H1 (cell line): Measurements from ENCODE around the gene GADD45B. TPM values are rescaled to one million over a fixed set of nuclear protein-coding genes. Genes with fewer than 3 reads are reported as not detected.

Experiments used
- CTCF ChIA-PET: fragments of 300-600 bp; sonication (Branson Sonifier 250); formaldehyde crosslinking; loops from one replicate; lab custom pipeline; 2021; ENCODE audit not compliant: partially characterized antibody; lab: Charles Lee
- POLR2A ChIA-PET: fragments of 300-600 bp; sonication (Branson Sonifier 250); formaldehyde crosslinking; loops from one replicate; lab custom pipeline; 2021; ENCODE audit warnings: inconsistent platforms; ENCODE audit not compliant: partially characterized antibody; lab: Charles Lee
- DNase-seq, 2 experiments: peaks; one replicate each; pipeline versions ENCODE4 v3.0.0 to v3.0.0-alpha.2; 2010 to 2022; ENCODE audit warnings: low spot score in 2 of 2, low read depth in 1 of 2, mixed read lengths in 1 of 2
- FAIRE-seq: peaks from 2 replicates; lab custom pipeline; 2011; peaks lifted over from hg19 to GRCh38; lab: Jason Lieb, UNC
- H2AFZ ChIP-seq: 2 replicates; pipeline ENCODE4 v1.8.1; 2012; ENCODE audit warnings: low read length, inconsistent platforms
- H2AK5ac ChIP-seq: 2 replicates; pipeline ENCODE4 v1.6.1; 2013; ENCODE audit warnings: low read depth, low read length
- H2BK120ac ChIP-seq: replicated peaks from 2 replicates; pipeline ENCODE3; 2013; ENCODE audit warnings: low read depth, low read length, inconsistent platforms
- H2BK12ac ChIP-seq: 2 replicates; pipeline ENCODE4 v1.6.1; 2013; ENCODE audit warnings: low read depth, low read length
- H2BK15ac ChIP-seq: 2 replicates; pipeline ENCODE4 v1.6.1; 2013; ENCODE audit warnings: low read length
- H2BK20ac ChIP-seq: 2 replicates; pipeline ENCODE4 v1.6.1; 2013; ENCODE audit warnings: low read length
- H2BK5ac ChIP-seq: 2 replicates; pipeline ENCODE4 v1.6.1; 2013; ENCODE audit warnings: low read depth, low read length
- H3K14ac ChIP-seq: 2 replicates; pipeline ENCODE4 v1.6.1; 2013; ENCODE audit warnings: inconsistent platforms; ENCODE audit not compliant: insufficient read length
- H3K18ac ChIP-seq: 2 replicates; pipeline ENCODE4 v1.6.1; 2013; ENCODE audit warnings: low read length; ENCODE audit errors: extremely low read depth
- H3K23ac ChIP-seq: 2 replicates; pipeline ENCODE4 v1.6.1; 2013; ENCODE audit warnings: inconsistent platforms; ENCODE audit not compliant: insufficient read length
- H3K23me2 ChIP-seq: 2 replicates; pipeline ENCODE4 v1.6.1; 2013; ENCODE audit warnings: low read depth, low read length
- H3K27ac ChIP-seq: 2 replicates; pipeline ENCODE4 v1.6.1; 2011; ENCODE audit warnings: low read depth, low read length, inconsistent platforms
- H3K27me3 ChIP-seq, 4 experiments: replicated peaks in 1 of 4; 1 replicate in 1 of 4; 2 replicates in 3 of 4; pipeline versions ENCODE4 v1.6.1 to v1.8.1; 2011 to 2013; ENCODE audit warnings: low read length in 3 of 4, mild to moderate bottlenecking in 3 of 4, inconsistent platforms in 2 of 4, mixed read lengths in 2 of 4, moderate library complexity in 1 of 4; ENCODE audit not compliant: control insufficient read depth in 3 of 4, insufficient read depth in 3 of 4; ENCODE audit errors: extremely low read depth in 1 of 4
- H3K36me3 ChIP-seq, 4 experiments: 2 replicates each; pipeline versions ENCODE4 v1.6.1 to v1.8.1; 2011 to 2013; ENCODE audit warnings: mild to moderate bottlenecking in 4 of 4, low read length in 3 of 4, moderate library complexity in 2 of 4, control low read depth in 1 of 4, inconsistent platforms in 1 of 4; ENCODE audit not compliant: insufficient read depth in 4 of 4, control insufficient read depth in 2 of 4
- H3K4ac ChIP-seq: replicated peaks from 2 replicates; pipeline ENCODE3; 2013; ENCODE audit warnings: low read length, low read depth, mixed read lengths, inconsistent platforms; ENCODE audit not compliant: insufficient read length
- H3K4me1 ChIP-seq, 4 experiments: replicated peaks in 1 of 4; 1 replicate in 1 of 4; 2 replicates in 3 of 4; pipeline versions ENCODE4 v1.6.1 to v1.8.1; 2011 to 2013; ENCODE audit warnings: low read length in 3 of 4, inconsistent platforms in 2 of 4, mixed read lengths in 1 of 4; ENCODE audit not compliant: insufficient read depth in 4 of 4, control insufficient read depth in 3 of 4
- H3K4me2 ChIP-seq, 2 experiments: 2 replicates each; pipeline versions ENCODE4 v1.6.1 to v1.8.1; 2011 to 2013; ENCODE audit warnings: low read depth in 2 of 2, low read length in 2 of 2, control low read depth in 1 of 2, inconsistent platforms in 1 of 2, mild to moderate bottlenecking in 1 of 2; ENCODE audit not compliant: insufficient read depth in 1 of 2
- H3K4me3 ChIP-seq, 4 experiments: fragments of 200-600, 300-600 bp in 1 of 4; sonication (generic), shearing (Covaris generic), sonication (Bioruptor Twin) in 1 of 4; 2 replicates each; pipeline versions ENCODE4 v1.5.1 to v1.8.1; 2011 to 2016; ENCODE audit warnings: low read length in 4 of 4, low read depth in 3 of 4, control low read depth in 2 of 4, inconsistent platforms in 2 of 4, mild to moderate bottlenecking in 2 of 4, mixed read lengths in 1 of 4, moderate library complexity in 1 of 4; ENCODE audit not compliant: insufficient read depth in 2 of 4; ENCODE audit errors: extremely low read depth in 1 of 4
- H3K56ac ChIP-seq: replicated peaks from 2 replicates; pipeline ENCODE3; 2013; ENCODE audit warnings: low read depth, mild to moderate bottlenecking, mixed read lengths, low read length, inconsistent platforms; ENCODE audit not compliant: insufficient read length
- H3K79me1 ChIP-seq: 2 replicates; pipeline ENCODE4 v1.6.1; 2013; ENCODE audit warnings: low read depth, low read length, control low read depth
- H3K79me2 ChIP-seq, 2 experiments: 2 replicates each; pipeline versions ENCODE4 v1.6.1 to v1.8.1; 2012 to 2013; ENCODE audit warnings: low read length in 2 of 2, mild to moderate bottlenecking in 2 of 2, inconsistent platforms in 1 of 2; ENCODE audit not compliant: insufficient read depth in 2 of 2, control insufficient read depth in 1 of 2
- H3K9ac ChIP-seq, 4 experiments: replicated peaks in 1 of 4; 1 replicate in 1 of 4; 2 replicates in 3 of 4; pipeline versions ENCODE4 v1.6.1 to v1.8.1; 2011 to 2013; ENCODE audit warnings: low read depth in 3 of 4, low read length in 3 of 4, control low read depth in 2 of 4, mild to moderate bottlenecking in 2 of 4, moderate library complexity in 2 of 4, inconsistent platforms in 1 of 4; ENCODE audit errors: extremely low read depth in 1 of 4
- H3K9me3 ChIP-seq, 2 experiments: 2 replicates each; pipeline versions ENCODE4 v1.6.1 to v1.8.1; 2012 to 2013; ENCODE audit warnings: mild to moderate bottlenecking in 2 of 2, moderate library complexity in 2 of 2, control low read depth in 1 of 2, inconsistent platforms in 1 of 2, low read depth in 1 of 2, low read length in 1 of 2, mixed read lengths in 1 of 2; ENCODE audit not compliant: insufficient read depth in 2 of 2
- H4K20me1 ChIP-seq, 2 experiments: replicated peaks in 1 of 2; 2 replicates each; pipeline versions ENCODE3 to v1.8.1; 2011 to 2013; ENCODE audit warnings: inconsistent platforms in 2 of 2, low read length in 2 of 2, mild to moderate bottlenecking in 1 of 2; ENCODE audit not compliant: insufficient read depth in 2 of 2, control insufficient read depth in 1 of 2
- H4K5ac ChIP-seq: 2 replicates; pipeline ENCODE4 v1.6.1; 2013; ENCODE audit warnings: low read length, low read depth, mixed read lengths, inconsistent platforms; ENCODE audit not compliant: insufficient read length
- H4K8ac ChIP-seq: 2 replicates; pipeline ENCODE4 v1.8.0; 2013; ENCODE audit warnings: mild to moderate bottlenecking, moderate library complexity, low read length, inconsistent platforms; ENCODE audit not compliant: insufficient read depth; ENCODE audit errors: extremely low read depth
- H4K91ac ChIP-seq: replicated peaks from 2 replicates; pipeline ENCODE3; 2013; ENCODE audit warnings: low read length, mixed read lengths, inconsistent platforms; ENCODE audit not compliant: insufficient read length
- ASH2L ChIP-seq: fragments of 200-600, 300-600 bp; sonication (generic); IDR thresholded peaks from one replicate; pipeline ENCODE4 v1.7.1; 2017; ENCODE audit warnings: low read length
- BACH1 ChIP-seq: IDR thresholded peaks from 2 replicates; pipeline ENCODE4 v1.6.1; 2012; ENCODE audit warnings: low read length, improper control_type of control experiment
- CTBP2 ChIP-seq: IDR thresholded peaks from 2 replicates; pipeline ENCODE4 v1.7.0; 2011; ENCODE audit warnings: borderline replicate concordance, mild to moderate bottlenecking, moderate library complexity, mixed read lengths, low read length; ENCODE audit not compliant: insufficient read depth, insufficient read length
- EGR1 ChIP-seq: IDR thresholded peaks from 2 replicates; pipeline ENCODE4 v1.6.1; 2011; ENCODE audit warnings: low read depth, low read length, borderline replicate concordance
- KDM1A ChIP-seq: fragments of 200-600, 300-600 bp; sonication (generic); IDR thresholded peaks from 2 replicates; pipeline ENCODE4 v1.7.1; 2016; ENCODE audit warnings: mild to moderate bottlenecking, low read length, borderline replicate concordance
- RXRA ChIP-seq: IDR thresholded peaks from 2 replicates; pipeline ENCODE4 v1.6.1; 2011; ENCODE audit warnings: low read depth, mild to moderate bottlenecking, low read length, moderate library complexity; ENCODE audit not compliant: insufficient read depth
- SIRT6 ChIP-seq: IDR thresholded peaks from one replicate; pipeline ENCODE4 v1.7.1; 2012; ENCODE audit warnings: low read length, inconsistent platforms
- SIX5 ChIP-seq: IDR thresholded peaks from 2 replicates; pipeline ENCODE4 v1.6.1; 2011; ENCODE audit warnings: mild to moderate bottlenecking, low read depth, low read length
- SUZ12 ChIP-seq: fragments of 200-600 bp; sonication (generic); IDR thresholded peaks from 2 replicates; pipeline ENCODE4 v1.6.1; 2012; ENCODE audit warnings: mild to moderate bottlenecking, inconsistent platforms, low read length, moderate library complexity, mixed read lengths
- TCF12 ChIP-seq: IDR thresholded peaks from 2 replicates; pipeline ENCODE4 v1.6.1; 2011; ENCODE audit warnings: low read depth, mild to moderate bottlenecking, low read length
- TEAD4 ChIP-seq: IDR thresholded peaks from 2 replicates; pipeline ENCODE4 v1.6.1; 2012; ENCODE audit warnings: low read depth, low read length, inconsistent platforms, mixed read lengths
- WGBS, 2 experiments: shearing (Covaris generic) in 1 of 2; methylation state at CpG; one replicate each; pipeline versions ENCODE4 v1.1.6 to v1.1.7; 2013 to 2015; ENCODE audit warnings: low lambda C conversion rate in 2 of 2, mixed read lengths in 2 of 2, inconsistent platforms in 1 of 2, low coverage in 1 of 2, missing lambda C conversion rate in 1 of 2; ENCODE audit not compliant: insufficient replicate concordance in 2 of 2, insufficient coverage in 1 of 2, insufficient read length in 1 of 2; ENCODE audit errors: extremely low coverage in 1 of 2, missing lambda C conversion rate in 1 of 2; 5-methylcytosine and 5-hydroxymethylcytosine counted together
- polyA plus RNA-seq, 7 experiments: library from polyadenylated mRNA; depleted of rRNA in 3 of 7; stranded (reverse) in 5 of 7; unstranded in 2 of 7; fragments of >200 nt in 5 of 7; fragments of 200-250 nt in 2 of 7; gene quantifications; 1 replicate in 5 of 7; 2 replicates in 1 of 7; 4 replicates in 1 of 7; pipeline versions ENCODE4 v1.2.1 to v1.2.3, GENCODE V29; 2011 to 2013; ENCODE audit warnings: missing spikeins in 2 of 7, mixed read lengths in 2 of 7
- total RNA-seq: library from RNA; stranded (reverse); fragmentation: NEBNext Ultra II Directional; extraction: Animal tissue kit (Norgen Biotek cat#: 25700); gene quantifications from 2 replicates; pipeline ENCODE4 v1.2.1, GENCODE V29; 2021
- TF ChIP-seq, protein P1 (sequence below): IDR thresholded peaks from 2 replicates; pipeline ENCODE4 v1.6.1; 2011; ENCODE audit warnings: low read depth, mild to moderate bottlenecking, low read length; ENCODE audit not compliant: insufficient read depth
- TF ChIP-seq, protein P2 (sequence below): IDR thresholded peaks from 2 replicates; pipeline ENCODE4 v1.6.1; 2012; ENCODE audit warnings: low read length, inconsistent platforms

The GADD45B gene
- total and polyA plus RNA-seq, 2 of the 8 experiments (the other 6 are each of a cell fraction or from before 2014, with no cell fraction given) = 7.4 to 11.4 TPM

DNA sequence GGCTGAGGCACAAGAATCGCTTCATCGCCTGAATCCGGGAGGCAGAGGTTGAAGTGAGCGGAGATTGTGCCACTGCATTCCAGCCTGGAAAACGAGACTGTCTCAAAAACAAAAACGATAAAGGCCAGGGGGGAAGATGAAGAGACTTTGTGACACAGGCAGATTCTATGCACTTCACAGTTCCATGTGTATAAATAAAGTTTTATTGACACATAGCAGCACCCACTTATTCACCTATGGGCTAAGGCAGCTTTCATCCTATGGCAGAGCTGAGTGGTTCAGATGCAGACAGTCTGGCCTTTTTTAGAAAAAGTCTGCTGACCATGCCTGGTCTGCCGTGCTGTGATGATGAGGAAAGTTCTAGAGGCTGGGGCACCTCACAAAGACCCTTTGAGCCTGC, 24.8 kb upstream of the GADD45B start:
- 94% methylated on average over 7 of the region's 7 CpGs; no CpG with 5 or more reads in 1 of the 2 experiments for WGBS, 2 experiments
- H4K20me1 ChIP-seq = peaks cover 51 to 52% of the 10 kb centered on the region in 2 experiments
- TF ChIP-seq EGR1 (no peak), BACH1 (no peak), SIRT6 (no peak), SIX5 (no peak), TEAD4 (no peak), RXRA (no peak), TCF12 (no peak), SUZ12 (no peak), ASH2L (no peak), KDM1A (no peak), CTBP2 (no peak)
- TF ChIP-seq, protein P1, sequence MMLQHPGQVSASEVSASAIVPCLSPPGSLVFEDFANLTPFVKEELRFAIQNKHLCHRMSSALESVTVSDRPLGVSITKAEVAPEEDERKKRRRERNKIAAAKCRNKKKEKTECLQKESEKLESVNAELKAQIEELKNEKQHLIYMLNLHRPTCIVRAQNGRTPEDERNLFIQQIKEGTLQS = no peak
- TF ChIP-seq, protein P2, sequence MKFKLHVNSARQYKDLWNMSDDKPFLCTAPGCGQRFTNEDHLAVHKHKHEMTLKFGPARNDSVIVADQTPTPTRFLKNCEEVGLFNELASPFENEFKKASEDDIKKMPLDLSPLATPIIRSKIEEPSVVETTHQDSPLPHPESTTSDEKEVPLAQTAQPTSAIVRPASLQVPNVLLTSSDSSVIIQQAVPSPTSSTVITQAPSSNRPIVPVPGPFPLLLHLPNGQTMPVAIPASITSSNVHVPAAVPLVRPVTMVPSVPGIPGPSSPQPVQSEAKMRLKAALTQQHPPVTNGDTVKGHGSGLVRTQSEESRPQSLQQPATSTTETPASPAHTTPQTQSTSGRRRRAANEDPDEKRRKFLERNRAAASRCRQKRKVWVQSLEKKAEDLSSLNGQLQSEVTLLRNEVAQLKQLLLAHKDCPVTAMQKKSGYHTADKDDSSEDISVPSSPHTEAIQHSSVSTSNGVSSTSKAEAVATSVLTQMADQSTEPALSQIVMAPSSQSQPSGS = no peak

More for the DNA sequence above, 24.8 kb upstream of the GADD45B start:
- Histone ChIP-seq H3K14ac (no peak overlapping the region), H3K27me3 (no peaks in the 10 kb centered on the region), H3K23ac (no peak overlapping the region), H2BK12ac (no peak overlapping the region), H3K4me3 (no peak overlapping the region), H2BK5ac (no peak overlapping the region), H4K91ac (no peak overlapping the region), H3K27ac (no peak overlapping the region), H2BK20ac (no peak overlapping the region), H3K4me1 (peaks cover 0 to 13% (median 3%) of the 10 kb centered on the region in 4 experiments; a peak in 5 of 7 replicates), H3K9ac (no peak overlapping the region; a peak in 1 of 7 replicates), H3K79me1 (peaks cover 13% of the 10 kb centered on the region), H3K79me2 (peaks cover 29 to 93% of the 10 kb centered on the region in 2 experiments), H3K23me2 (no peaks in the 10 kb centered on the region), H2AK5ac (no peak overlapping the region), H3K9me3 (no peaks in the 10 kb centered on the region), H3K56ac (no peak overlapping the region), H4K8ac (no peak overlapping the region), H3K18ac (no peak overlapping the region), H3K4me2 (no peak overlapping the region), H2BK15ac (no peak overlapping the region), H3K36me3 (no peaks in the 10 kb centered on the region; a peak in 2 of 8 replicates), H4K5ac (no peak overlapping the region), H3K4ac (no peak overlapping the region), H2AFZ (no peak overlapping the region), H2BK120ac (no peak overlapping the region)
- DNase-seq (no peak), FAIRE-seq (no peak)
- ChIA-PET POLR2A (interaction anchor here (1.2 kb wide), 2 partner anchors 22 to 25 kb away, joined by 3 to 6 read pairs; no protein-coding TSS in a partner anchor), CTCF (no interaction called here)
